Lower lobe of right lung (tissue), 2 donors: ENCODE data around the gene ABHD4. TPM values are rescaled to one million over a fixed set of nuclear protein-coding genes. Genes with fewer than 3 reads are reported as not detected.

ENCODE experiments used
- ATAC-seq, 2 donors: fragments of 200-7000 bp; cut with Tn5 transposase; one replicate each; pipeline ENCODE4 v1.9.1; 2020 to 2022; ENCODE audit warnings: mild to moderate bottlenecking in 2 of 2, moderate library complexity in 2 of 2
- DNase-seq: peaks from one replicate; pipeline ENCODE4 v3.0.0-alpha.2; 2020
- H3K27ac ChIP-seq: fragments of 200-600 bp; one replicate; pipeline ENCODE4 v1.8.0; 2022
- H3K27me3 ChIP-seq: fragments of 200-600 bp; one replicate; pipeline ENCODE4 v1.8.0; 2022; ENCODE audit warnings: low read depth
- H3K36me3 ChIP-seq: fragments of 200-600 bp; one replicate; pipeline ENCODE4 v1.8.0; 2022; ENCODE audit warnings: mild to moderate bottlenecking
- H3K4me1 ChIP-seq: fragments of 200-600 bp; one replicate; pipeline ENCODE4 v1.8.0; 2022
- H3K4me3 ChIP-seq: fragments of 200-600 bp; one replicate; pipeline ENCODE4 v1.8.0; 2022; ENCODE audit warnings: mild to moderate bottlenecking
- H3K9me3 ChIP-seq: fragments of 200-600 bp; one replicate; pipeline ENCODE4 v1.8.0; 2022
- CTCF ChIP-seq: fragments of 200-600 bp; IDR thresholded peaks from one replicate; pipeline ENCODE4 v1.8.0; 2022; ENCODE audit warnings: antibody characterized with exemption, mild to moderate bottlenecking
- intact Hi-C: fragments of 100-400 bp; cut with DNase I; formaldehyde crosslinking; loops from one replicate; pipeline ENCODE4 v1.11.0; 2022
- total RNA-seq: library from RNA; stranded (reverse); fragmentation: NEBNext Ultra II Directional; extraction: Animal tissue kit (Norgen Biotek cat#: 25700); gene quantifications from one replicate; pipeline ENCODE4 v1.2.1, GENCODE V29; 2021
- donor health status: DM: no; HTN: yes; CAD: no; lungs with severe emphysema.

Gene ABHD4
- total RNA-seq, 1 donor from 2014 or later: 28.5 TPM

GRCh38 chr14:22600027-22600426 lies 1.9 kb downstream of the ABHD4 start:
- Histone ChIP-seq H3K36me3 (peaks cover 37% of the 10 kb centered on the region), H3K27me3 (no peaks in the 10 kb centered on the region), H3K4me3 (no peak overlapping the region), H3K27ac (no peak overlapping the region), H3K9me3 (no peaks in the 10 kb centered on the region), H3K4me1 (peaks cover 22% of the 10 kb centered on the region)
- intact Hi-C loops: no loop called here
- no peak for DNase-seq
- ATAC-seq: no peak
- TF ChIP-seq CTCF: no peak

- no peak for ATAC-seq
- H3K27me3 ChIP-seq: no peaks in the 10 kb centered on the region
- intact Hi-C loops: no loop called here
- no peak for DNase-seq
- TF ChIP-seq CTCF: no peak
- no peak overlapping the region for H3K4me3 ChIP-seq
- no peak overlapping the region for H3K27ac ChIP-seq
- peaks cover 22% of the 10 kb centered on the region for H3K4me1 ChIP-seq
- no peaks in the 10 kb centered on the region for H3K9me3 ChIP-seq
- peaks cover 52% of the 10 kb centered on the region for H3K36me3 ChIP-seq
These were observed 3.4 kb downstream of the ABHD4 start for GRCh38 chr14:22601456-22601855.

GRCh38 chr14:22601996-22602395 lies 3.9 kb downstream of the ABHD4 start:
- intact Hi-C loops: no loop called here
- DNase-seq: no peak
- Histone ChIP-seq H3K9me3 (no peaks in the 10 kb centered on the region), H3K4me3 (no peak overlapping the region), H3K36me3 (peaks cover 57% of the 10 kb centered on the region), H3K27ac (no peak overlapping the region), H3K4me1 (peaks cover 22% of the 10 kb centered on the region), H3K27me3 (no peaks in the 10 kb centered on the region)
- ATAC-seq: no peak
- no peak for TF ChIP-seq CTCF

- no peak for ATAC-seq
- TF ChIP-seq CTCF: no peak
- no peak for DNase-seq
- H3K4me1 ChIP-seq: peaks cover 16% of the 10 kb centered on the region
- H3K27ac ChIP-seq: no peak overlapping the region
- peaks cover 66% of the 10 kb centered on the region for H3K36me3 ChIP-seq
- intact Hi-C loops: no loop called here
- H3K9me3 ChIP-seq: no peaks in the 10 kb centered on the region
- H3K27me3 ChIP-seq: no peaks in the 10 kb centered on the region
- H3K4me3 ChIP-seq: no peak overlapping the region
These were observed 4.8 kb downstream of the ABHD4 start for GRCh38 chr14:22602862-22603261.

GRCh38 chr14:22606380-22606779 lies 8.3 kb downstream of the ABHD4 start:
- H3K27ac ChIP-seq: no peak overlapping the region
- H3K27me3 ChIP-seq: no peaks in the 10 kb centered on the region
- H3K9me3 ChIP-seq: no peaks in the 10 kb centered on the region
- DNase-seq (no peak), ATAC-seq (no peak)
- intact Hi-C loops: no loop called here
- no peak overlapping the region for H3K4me3 ChIP-seq
- H3K36me3 ChIP-seq: peaks cover 100% of the 10 kb centered on the region
- no peaks in the 10 kb centered on the region for H3K4me1 ChIP-seq
- no peak for TF ChIP-seq CTCF

GRCh38 chr14:22607291-22607690 lies 9.2 kb downstream of the ABHD4 start:
- Histone ChIP-seq H3K36me3 (peaks cover 100% of the 10 kb centered on the region), H3K9me3 (no peaks in the 10 kb centered on the region), H3K4me3 (no peak overlapping the region), H3K27me3 (no peaks in the 10 kb centered on the region), H3K4me1 (no peaks in the 10 kb centered on the region), H3K27ac (no peak overlapping the region)
- intact Hi-C loops: no loop called here
- ATAC-seq (no peak), DNase-seq (no peak)
- TF ChIP-seq CTCF: no peak
